CD4-positive, alpha-beta T cell treated with Interleukin-21 for 1 hour (primary cell): ENCODE data around the gene SEMA5B.

Experiments
- DNase-seq: peaks from one replicate; pipeline ENCODE4 v3.0.0-alpha.2; 2020

The SEMA5B gene

GRCh38 chr3:123027292-123028232 lies at the start of gene SEMA5B:
TSS of gene SEMA5B (minus strand) at chr3:123027763. CDS start at chr3:122961263, 66,500 bp downstream.
- DNase-seq: no peak

- DNase-seq: no peak
Observed at GRCh38 chr3:123076496-123077418, 49.2 kb upstream of the SEMA5B start.

- DNase-seq: no peak
Observed at GRCh38 chr3:123076112-123076495, 48.5 kb upstream of the SEMA5B start.

- DNase-seq: no peak
Observed at GRCh38 chr3:123075359-123075758, 47.8 kb upstream of the SEMA5B start.

- no peak for DNase-seq
Observed at GRCh38 chr3:123072564-123072963, 45.0 kb upstream of the SEMA5B start.

GRCh38 chr3:123072152-123072551 lies 44.6 kb upstream of the SEMA5B start:
- DNase-seq: no peak

- no peak for DNase-seq
Observed at GRCh38 chr3:123071581-123071980, 44.0 kb upstream of the SEMA5B start.

- DNase-seq: no peak
Observed at GRCh38 chr3:123071146-123071545, 43.6 kb upstream of the SEMA5B start.

GRCh38 chr3:123070510-123070909 lies 42.9 kb upstream of the SEMA5B start:
- DNase-seq: no peak

- no peak for DNase-seq
Observed at GRCh38 chr3:123068601-123069381, 41.2 kb upstream of the SEMA5B start.

- no peak for DNase-seq
Observed at GRCh38 chr3:123067689-123068600, 40.4 kb upstream of the SEMA5B start.

GRCh38 chr3:123066896-123067688 lies 39.5 kb upstream of the SEMA5B start, which contains the start of gene PDIA5:
TSS of gene PDIA5 (plus strand) at chr3:123067025. CDS start at chr3:123067165, 140 bp downstream.
- peak; percentile 54 for DNase-seq

- DNase-seq: no peak
Observed at GRCh38 chr3:123066599-123066895, 39.0 kb upstream of the SEMA5B start.

GRCh38 chr3:123064914-123065313 lies 37.4 kb upstream of the SEMA5B start:
- no peak for DNase-seq

GRCh38 chr3:123064506-123064905 lies 36.9 kb upstream of the SEMA5B start:
- no peak for DNase-seq

GRCh38 chr3:123063034-123063433 lies 35.5 kb upstream of the SEMA5B start:
- DNase-seq: no peak

GRCh38 chr3:123061856-123062255 lies 34.3 kb upstream of the SEMA5B start:
- no peak for DNase-seq

- DNase-seq: no peak
Observed at GRCh38 chr3:123060054-123060453, 32.5 kb upstream of the SEMA5B start.

- DNase-seq: no peak
Observed at GRCh38 chr3:123058505-123058904, 30.9 kb upstream of the SEMA5B start.

GRCh38 chr3:123055352-123055751 lies 27.8 kb upstream of the SEMA5B start:
- DNase-seq: no peak

GRCh38 chr3:123054931-123055330 lies 27.4 kb upstream of the SEMA5B start:
- DNase-seq: no peak
